HG02588 (cell line): Measurements from ENCODE around the gene CLK3.
"Not testable (repeated sequence)": the region's sequence is repeated elsewhere in the genome, so short reads cannot be mapped to it uniquely, and the experiment has no call there.

Experiments
- ATAC-seq: cut with Tn5 transposase; IDR thresholded peaks from one replicate; pipeline ENCODE4 v1.9.1; 2021; ENCODE audit warnings: mild to moderate bottlenecking, moderate library complexity; ENCODE audit not compliant: unreplicated experiment

CLK3 gene

GRCh38 chr15:74642348-74642733 is 26.7 kb downstream of the CLK3 start:
- no peak for ATAC-seq

- ATAC-seq = no peak
These were observed 27.4 kb downstream of the CLK3 start for GRCh38 chr15:74642734-74643664.

- ATAC-seq = no peak
These were observed 28.1 kb downstream of the CLK3 start for GRCh38 chr15:74643665-74644204.

GRCh38 chr15:74646480-74646879 is 30.8 kb downstream of the CLK3 start:
- ATAC-seq = no peak

DNA sequence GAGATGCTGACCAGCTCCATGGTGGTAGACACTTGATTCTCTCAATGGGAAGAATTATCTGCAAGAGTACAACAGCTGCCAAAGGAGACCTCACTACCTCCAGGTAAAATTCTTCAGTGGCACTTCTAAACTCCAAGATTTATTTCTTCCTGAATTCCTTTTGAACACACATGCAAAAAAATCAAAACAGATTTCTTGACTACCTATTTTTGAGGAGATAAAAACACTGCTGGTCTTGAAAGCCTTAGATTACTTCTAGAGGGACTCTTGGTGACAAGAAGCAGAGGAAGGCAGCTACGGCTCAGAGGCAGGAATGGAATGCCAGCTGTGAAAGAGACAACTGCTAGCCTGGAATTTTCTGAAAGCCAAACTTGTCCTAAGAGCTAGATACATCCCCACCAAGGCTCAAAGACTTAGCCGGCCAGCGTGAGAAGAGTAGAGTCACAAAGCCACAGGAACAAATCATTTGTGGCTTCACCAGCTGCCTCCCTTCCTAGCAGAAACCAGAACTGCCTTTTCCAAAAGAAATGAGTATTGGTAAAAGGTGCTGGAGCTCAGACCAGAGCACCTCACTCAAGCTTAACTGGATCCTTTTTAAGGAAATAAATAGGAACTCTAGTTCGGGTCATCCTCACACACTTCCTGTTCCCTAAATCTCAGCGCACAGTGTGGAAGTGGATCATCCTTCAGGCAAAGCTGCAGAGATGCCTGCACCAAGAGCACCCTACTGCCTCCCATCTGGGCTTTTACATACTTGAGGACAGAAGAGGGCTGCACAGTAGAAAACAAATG is 32.6 kb downstream of the CLK3 start:
- ATAC-seq = no peak

DNA sequence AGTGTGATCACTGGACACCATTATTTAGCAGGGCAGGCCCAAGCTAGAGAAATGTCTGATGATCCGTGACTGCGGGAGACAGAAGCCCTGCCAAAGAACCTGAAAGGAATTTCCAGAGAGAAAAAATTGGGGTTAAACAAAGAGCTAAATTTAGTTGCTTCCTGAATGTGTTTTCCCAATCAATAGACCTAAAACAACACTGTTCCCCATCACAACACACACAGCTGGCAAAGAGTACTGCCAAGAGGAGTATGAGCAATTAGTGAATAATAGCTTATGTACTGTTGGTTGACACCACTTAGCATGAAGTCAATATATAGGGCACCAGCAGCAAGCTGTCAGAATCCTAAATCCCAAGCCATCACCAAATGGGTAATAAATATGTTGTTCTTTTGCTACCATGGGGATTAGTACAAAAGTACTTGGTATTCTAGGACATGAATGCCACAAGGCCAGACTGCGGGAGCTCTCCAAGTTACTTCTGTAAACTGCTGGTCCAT is 35.7 kb downstream of the CLK3 start:
- no peak for ATAC-seq

DNA sequence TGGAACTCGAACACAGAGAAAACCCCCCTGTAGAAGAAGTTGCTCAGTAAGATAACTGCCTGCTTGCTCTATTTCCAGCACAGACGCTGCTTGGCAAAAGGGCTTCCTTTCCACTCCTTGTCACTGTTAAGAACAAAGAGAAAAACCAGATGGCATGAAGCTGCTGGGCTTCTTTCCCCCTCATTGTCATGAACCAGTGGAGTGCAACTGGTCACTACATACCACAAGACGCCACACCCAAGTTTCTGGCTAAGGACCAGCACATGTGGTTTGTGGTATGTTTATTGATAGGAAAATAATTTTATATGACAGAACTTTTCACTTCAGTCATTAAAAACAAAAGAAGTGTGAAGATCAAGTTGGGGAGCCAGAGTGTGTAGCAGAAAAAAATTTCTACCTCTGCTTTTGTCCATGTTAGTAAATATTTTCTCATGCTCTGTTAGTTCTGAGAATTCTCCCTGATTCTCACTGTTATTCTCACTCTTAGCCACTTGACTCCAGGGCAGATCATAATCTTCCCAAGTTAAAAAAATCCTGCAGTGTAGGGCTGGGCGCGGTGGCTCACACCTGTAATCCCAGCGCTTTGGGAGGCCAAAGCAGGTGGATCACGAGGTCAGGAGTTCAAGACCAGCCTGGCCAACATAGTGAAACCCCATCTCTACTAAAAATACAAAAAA is 37.9 kb downstream of the CLK3 start:
- ATAC-seq = no peak

GRCh38 chr15:74655424-74655823 is 39.8 kb downstream of the CLK3 start:
- ATAC-seq = no peak

DNA sequence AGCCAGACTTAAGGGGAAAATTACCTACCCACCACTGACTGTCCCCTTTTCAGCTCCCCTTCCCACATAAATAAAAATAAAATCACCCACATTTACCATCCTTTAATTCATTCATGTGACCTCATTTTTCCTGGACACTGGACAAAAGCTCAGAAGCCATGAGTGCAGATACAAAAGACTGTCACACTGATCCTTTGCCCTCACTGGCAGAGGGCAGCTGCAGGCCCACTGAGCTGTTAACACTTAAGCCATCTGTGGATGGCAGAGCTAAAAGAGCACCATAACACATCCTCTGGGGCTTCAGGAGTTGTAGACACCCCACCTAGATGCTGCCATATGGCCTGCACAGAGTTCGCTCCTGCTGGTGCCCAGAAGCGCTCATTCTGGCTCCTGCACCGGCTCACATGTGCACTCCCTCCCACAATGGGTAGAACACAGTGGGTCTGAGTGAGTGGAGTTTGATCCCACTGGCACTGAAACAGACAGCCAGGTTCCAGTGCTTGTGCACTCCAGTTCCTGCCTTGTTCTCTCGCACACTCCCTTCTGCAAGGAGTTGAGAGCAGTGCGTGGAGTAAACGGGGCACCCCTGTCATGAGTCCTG is 41.4 kb downstream of the CLK3 start:
- ATAC-seq = no peak

DNA sequence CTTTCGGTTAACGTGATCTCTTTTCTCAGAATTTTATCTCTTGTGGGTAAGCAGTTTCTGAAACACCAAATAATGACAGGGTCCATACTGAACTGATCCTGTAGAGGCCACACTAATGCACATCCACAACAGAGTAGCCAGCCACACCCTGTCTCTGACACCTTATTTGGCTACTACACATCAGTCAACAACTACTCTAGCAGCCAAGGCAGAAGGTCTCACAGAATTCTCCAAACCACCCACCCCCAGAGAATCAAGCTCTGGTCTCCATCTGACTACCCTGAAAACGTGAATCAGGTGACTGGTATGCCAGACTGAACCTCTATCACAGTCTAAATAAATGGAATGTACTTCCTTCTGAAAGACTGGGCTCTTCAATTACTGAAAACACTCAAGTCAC is 42.2 kb downstream of the CLK3 start:
- ATAC-seq = no peak

DNA sequence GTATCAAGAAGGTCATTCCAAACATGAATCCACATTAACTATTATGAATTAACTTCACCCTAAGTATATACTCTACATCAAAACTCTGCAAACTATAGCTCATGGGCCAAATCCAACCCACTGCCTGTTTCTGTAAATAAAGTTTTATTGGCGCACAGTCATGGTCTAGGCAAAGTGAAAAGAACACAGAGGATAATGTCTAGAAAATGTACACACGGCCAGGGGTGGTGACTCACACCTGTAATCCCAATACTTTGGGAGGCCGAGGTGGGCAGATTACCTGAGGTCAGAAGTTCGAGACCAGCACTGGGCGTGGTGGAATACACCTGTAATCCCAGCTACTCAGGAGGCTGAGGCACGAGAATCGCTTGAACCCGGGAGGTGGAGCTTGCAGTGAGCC is 45.6 kb downstream of the CLK3 start:
- ATAC-seq = not testable (repeated sequence)

DNA sequence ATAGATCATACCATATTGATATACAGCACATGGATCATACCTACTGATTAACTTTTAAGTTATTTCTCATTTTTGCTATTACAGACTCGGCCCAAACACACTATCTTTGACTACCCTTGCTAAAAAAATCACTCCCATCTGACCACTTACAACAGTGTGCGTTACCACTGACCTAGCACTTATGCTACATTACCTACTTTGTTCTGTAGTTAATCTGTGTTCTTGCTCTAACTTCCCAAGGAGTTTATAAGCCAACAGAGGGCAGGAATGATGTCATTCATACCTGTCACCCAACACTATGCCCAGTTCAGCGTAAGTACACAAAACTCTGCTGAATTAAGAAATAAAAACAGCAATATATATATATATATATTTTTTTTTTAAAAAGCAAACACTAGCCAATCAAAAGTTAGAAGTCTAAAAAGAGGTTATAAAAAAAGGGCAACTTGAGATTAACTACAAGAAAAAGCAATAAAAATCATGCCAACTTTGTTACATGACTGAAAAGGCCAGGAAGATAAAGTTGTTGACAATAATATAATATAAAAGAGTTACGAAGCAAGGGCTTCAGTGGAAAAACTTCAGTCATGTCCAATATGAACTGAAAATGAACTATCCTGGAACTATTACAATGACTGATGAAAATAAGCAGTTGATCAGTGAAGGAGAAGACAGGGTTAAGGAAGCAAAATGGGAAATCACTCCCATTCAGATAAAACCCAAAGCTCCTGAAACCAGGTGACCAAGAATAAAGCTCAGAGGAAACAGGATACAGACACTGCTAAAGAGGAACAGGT is 46.6 kb downstream of the CLK3 start:
- ATAC-seq = no peak

DNA sequence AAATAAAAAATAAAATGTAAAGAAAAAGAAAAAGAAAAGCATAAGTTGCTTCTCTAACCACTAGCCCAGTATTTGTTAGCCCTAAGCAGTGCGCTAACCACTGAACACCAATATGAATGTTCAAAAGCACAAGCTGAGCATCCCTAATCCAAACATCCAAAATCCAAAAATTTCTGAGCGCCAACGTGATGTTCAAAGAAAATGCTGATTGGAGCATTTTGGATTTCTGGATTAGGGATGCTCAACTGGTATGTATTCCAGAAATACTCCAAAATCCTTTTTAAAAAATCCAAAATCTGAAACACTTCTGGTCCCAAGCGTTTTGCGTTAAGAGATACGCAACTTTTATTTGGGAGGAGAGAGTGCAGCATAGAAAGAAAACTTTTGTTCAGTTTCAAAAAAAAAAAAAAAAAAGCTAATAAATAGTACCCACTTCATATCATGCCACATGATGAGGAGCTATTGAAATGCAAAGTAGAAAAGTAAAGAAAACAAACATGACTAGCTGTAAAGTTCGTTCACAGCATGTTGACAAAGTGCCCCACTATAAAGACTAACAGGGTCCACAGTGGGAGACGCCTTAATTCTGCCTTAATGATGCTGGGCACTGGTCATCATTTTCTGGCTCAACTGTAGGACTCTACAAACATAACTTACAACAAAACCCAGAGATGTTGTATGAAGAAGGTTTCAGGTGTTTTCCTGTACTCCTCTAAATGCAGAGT is 47.8 kb downstream of the CLK3 start:
- no peak for ATAC-seq

GRCh38 chr15:74664028-74664616 is 48.5 kb downstream of the CLK3 start:
- ATAC-seq = no peak

- no peak for ATAC-seq
These were observed 49.0 kb downstream of the CLK3 start for GRCh38 chr15:74664670-74665069.

- no peak for ATAC-seq
These were observed 52.3 kb downstream of the CLK3 start for GRCh38 chr15:74667975-74668374.

DNA sequence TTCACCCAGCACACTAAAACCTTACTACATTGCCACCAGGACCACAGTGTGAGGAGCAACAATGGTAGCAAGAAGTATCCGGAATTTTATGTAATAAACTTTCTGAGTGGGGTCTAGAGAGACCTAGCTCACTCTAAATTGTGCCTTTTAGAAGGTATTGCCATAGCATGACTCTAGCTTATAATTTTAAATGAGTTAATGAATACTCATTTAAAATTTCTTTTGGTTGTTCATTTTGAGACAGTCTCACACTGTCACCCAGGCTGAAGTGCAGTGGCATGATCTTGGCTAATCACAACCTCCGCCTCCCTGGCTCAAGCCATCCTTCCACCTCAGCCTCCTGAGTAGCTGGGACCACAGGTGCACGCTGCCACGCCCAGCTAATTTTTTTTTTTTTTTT is 54.0 kb downstream of the CLK3 start:
- ATAC-seq = no peak

GRCh38 chr15:74674161-74674560 is 58.5 kb downstream of the CLK3 start:
- no peak for ATAC-seq

DNA sequence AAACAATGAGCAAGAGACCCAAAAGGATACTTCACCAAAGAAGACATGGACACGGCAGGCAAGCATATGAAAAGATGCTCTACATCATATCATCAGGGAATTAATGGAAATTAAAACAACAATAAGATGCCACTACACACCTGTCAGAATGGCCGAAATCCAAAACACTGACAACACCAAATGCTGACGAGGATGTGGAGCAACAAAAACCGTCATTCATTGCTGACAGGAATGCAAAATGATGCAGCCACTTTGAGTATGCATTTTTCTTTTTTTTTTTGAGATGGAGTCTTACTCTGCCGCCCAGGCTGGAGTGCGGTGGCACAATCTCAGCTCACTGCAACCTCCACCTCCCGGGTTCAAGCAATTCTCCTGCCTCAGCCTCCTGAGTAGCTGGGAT is 61.2 kb downstream of the CLK3 start:
- ATAC-seq = no peak
